HepG2 (cell line): ENCODE data around the gene PAFAH1B1. TPM values are rescaled to one million over a fixed set of nuclear protein-coding genes. Genes with fewer than 3 reads are reported as not detected.

Experiments used
- BATF2 ChIP-seq: sonication (generic); formaldehyde crosslinking; IDR thresholded peaks from 2 replicates; pipeline ENCODE4 v1.8.0; 2022; ENCODE audit warnings: mild to moderate bottlenecking, missing genetic modification reagents, moderate library complexity
- MEF2D ChIP-seq: sonication (generic); formaldehyde crosslinking; IDR thresholded peaks from 2 replicates; pipeline ENCODE4 v1.5.1; 2020; ENCODE audit warnings: mild to moderate bottlenecking, missing genetic modification reagents
- RFXAP ChIP-seq: sonication (generic); formaldehyde crosslinking; IDR thresholded peaks from 2 replicates; pipeline ENCODE4 v1.4.0; 2020; ENCODE audit warnings: missing genetic modification reagents, borderline replicate concordance
- TFE3 ChIP-seq: IDR thresholded peaks from 2 replicates; pipeline ENCODE4 v1.6.1; 2016
- ZBTB1 ChIP-seq: sonication (generic); formaldehyde crosslinking; IDR thresholded peaks from 2 replicates; pipeline ENCODE4 v1.4.0; 2020; ENCODE audit warnings: missing genetic modification reagents, borderline replicate concordance
- ZBTB42 ChIP-seq: sonication (generic); formaldehyde crosslinking; IDR thresholded peaks from 2 replicates; pipeline ENCODE4 v1.5.0; 2020; ENCODE audit warnings: mild to moderate bottlenecking, missing genetic modification reagents
- ZFP36L2 ChIP-seq: sonication (generic); formaldehyde crosslinking; IDR thresholded peaks from 2 replicates; pipeline ENCODE4 v1.4.0; 2020; ENCODE audit warnings: missing genetic modification reagents
- ZFP90 ChIP-seq: sonication (generic); formaldehyde crosslinking; IDR thresholded peaks from 2 replicates; pipeline ENCODE4 v1.8.0; 2022; ENCODE audit warnings: missing genetic modification reagents, mild to moderate bottlenecking, inconsistent platforms, borderline replicate concordance
- ZNF12 ChIP-seq: sonication (generic); formaldehyde crosslinking; IDR thresholded peaks from 2 replicates; pipeline ENCODE4 v1.5.0; 2020; ENCODE audit warnings: missing genetic modification reagents
- ZNF124 ChIP-seq: sonication (generic); formaldehyde crosslinking; IDR thresholded peaks from 2 replicates; pipeline ENCODE4 v1.4.0; 2020; ENCODE audit warnings: missing genetic modification reagents
- ZNF281 ChIP-seq: sonication (generic); formaldehyde crosslinking; IDR thresholded peaks from 2 replicates; pipeline ENCODE4 v1.4.0; 2020; ENCODE audit warnings: missing genetic modification reagents, borderline replicate concordance
- ZNF318 ChIP-seq: sonication (generic); formaldehyde crosslinking; IDR thresholded peaks from 2 replicates; pipeline ENCODE4 v1.4.0; 2020; ENCODE audit warnings: mild to moderate bottlenecking, missing genetic modification reagents
- ZNF691 ChIP-seq: sonication (generic); formaldehyde crosslinking; IDR thresholded peaks from 2 replicates; pipeline ENCODE4 v1.4.0; 2020; ENCODE audit warnings: missing genetic modification reagents, low read depth, mild to moderate bottlenecking, borderline replicate concordance
- polyA plus RNA-seq, 8 experiments: library from polyadenylated mRNA; depleted of rRNA in 3 of 8; stranded (reverse) in 7 of 8; unstranded in 1 of 8; fragments of >200 nt; fragmentation: Illumina TruSeq in 4 of 8; extraction: Trizol in 4 of 8; gene quantifications; 2 replicates each; pipeline versions ENCODE4 v1.2.1 to v1.2.3, GENCODE V29; 2011 to 2016; ENCODE audit warnings: low read depth in 4 of 8, missing spikeins in 1 of 8, mixed read lengths in 1 of 8; ENCODE audit not compliant: insufficient read depth in 1 of 8
- total RNA-seq, 5 experiments: library from RNA; depleted of rRNA; stranded (reverse); fragments of >200 nt; fragmentation: Illumina TruSeq; extraction: Trizol; gene quantifications; 2 replicates each; pipeline ENCODE4 v1.2.3, GENCODE V29; 2016; ENCODE audit warnings: low read depth in 1 of 5

The PAFAH1B1 gene
- total and polyA plus RNA-seq, 2 of the 13 experiments (the other 11 are each of a cell fraction or from before 2014, with no cell fraction given) = 46.0 to 64.9 TPM

GRCh38 chr17:2710803-2711607 is 117.6 kb downstream of the PAFAH1B1 start (continued):
- TF ChIP-seq ZNF318 (CRISPR knock-in tag) (0 out of 2 replicates have a peak, but pooled peaks have one; percentile 39), TFE3 (0 out of 2 replicates have a peak, but pooled peaks have one; percentile 33), ZBTB42 (CRISPR knock-in tag) (no peak), MEF2D (CRISPR knock-in tag) (0 out of 2 replicates have a peak, but pooled peaks have one; percentile 22), ZBTB1 (CRISPR knock-in tag) (0 out of 2 replicates have a peak, but pooled peaks have one; percentile 23), RFXAP (CRISPR knock-in tag) (peak; percentile 26; the same call in 1 of the 2 replicates), ZFP36L2 (0 out of 2 replicates have a peak, but pooled peaks have one; percentile 31), ZNF124 (CRISPR knock-in tag) (no peak), ZNF691 (CRISPR knock-in tag) (peak; percentile 55; the same call in 1 of the 2 replicates), ZNF12 (CRISPR knock-in tag) (peak; percentile 51; the same call in 1 of the 2 replicates), BATF2 (CRISPR knock-in tag) (0 out of 2 replicates have a peak, but pooled peaks have one; percentile 77), ZFP90 (CRISPR knock-in tag) (0 out of 2 replicates have a peak, but pooled peaks have one; percentile 35), ZNF281 (CRISPR knock-in tag) (0 out of 2 replicates have a peak, but pooled peaks have one; percentile 20)
